Measurements from ENCODE around the gene TMPRSS3. TPM values are rescaled to one million over a fixed set of nuclear protein-coding genes. Genes with fewer than 3 reads are reported as not detected.

The TMPRSS3 gene
- total RNA-seq, 2 donors from 2014 or later = 0.27 to 0.34 TPM

- H3K27me3 ChIP-seq (replicated peaks; ENCODE audit: insufficient read depth) = no peaks in the 10 kb centered on the region
- TF ChIP-seq POLR2AphosphoS5 (IDR thresholded peaks at IDR 0.05) (no peak), POLR2A (IDR thresholded peaks at IDR 0.05) (no peak)
- TF ChIP-seq, protein P1, sequence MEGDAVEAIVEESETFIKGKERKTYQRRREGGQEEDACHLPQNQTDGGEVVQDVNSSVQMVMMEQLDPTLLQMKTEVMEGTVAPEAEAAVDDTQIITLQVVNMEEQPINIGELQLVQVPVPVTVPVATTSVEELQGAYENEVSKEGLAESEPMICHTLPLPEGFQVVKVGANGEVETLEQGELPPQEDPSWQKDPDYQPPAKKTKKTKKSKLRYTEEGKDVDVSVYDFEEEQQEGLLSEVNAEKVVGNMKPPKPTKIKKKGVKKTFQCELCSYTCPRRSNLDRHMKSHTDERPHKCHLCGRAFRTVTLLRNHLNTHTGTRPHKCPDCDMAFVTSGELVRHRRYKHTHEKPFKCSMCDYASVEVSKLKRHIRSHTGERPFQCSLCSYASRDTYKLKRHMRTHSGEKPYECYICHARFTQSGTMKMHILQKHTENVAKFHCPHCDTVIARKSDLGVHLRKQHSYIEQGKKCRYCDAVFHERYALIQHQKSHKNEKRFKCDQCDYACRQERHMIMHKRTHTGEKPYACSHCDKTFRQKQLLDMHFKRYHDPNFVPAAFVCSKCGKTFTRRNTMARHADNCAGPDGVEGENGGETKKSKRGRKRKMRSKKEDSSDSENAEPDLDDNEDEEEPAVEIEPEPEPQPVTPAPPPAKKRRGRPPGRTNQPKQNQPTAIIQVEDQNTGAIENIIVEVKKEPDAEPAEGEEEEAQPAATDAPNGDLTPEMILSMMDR (IDR thresholded peaks at IDR 0.05) = no peak
- WGBS = 94% methylated on average over 2 of the region's 2 CpGs
- no peaks in the 10 kb centered on the region for H3K36me3 ChIP-seq
- intact Hi-C loops (cut with DNase I) = no loop called here
- no peaks in the 10 kb centered on the region for H3K9me3 ChIP-seq
- H3K4me1 ChIP-seq (replicated peaks) = no peaks in the 10 kb centered on the region
- H3K27ac ChIP-seq = no peak overlapping the region
- no peak overlapping the region for H3K4me3 ChIP-seq
- DNase-seq (ENCODE audit: low spot score) = no peak
Observed at GRCh38 chr21:42384989-42385388, 10.9 kb downstream of the TMPRSS3 start.

- TF ChIP-seq POLR2A (IDR thresholded peaks at IDR 0.05) (no peak), POLR2AphosphoS5 (IDR thresholded peaks at IDR 0.05) (no peak)
- TF ChIP-seq, protein P1 (IDR thresholded peaks at IDR 0.05) = no peak
- no peak overlapping the region for H3K27ac ChIP-seq
- no peaks in the 10 kb centered on the region for H3K36me3 ChIP-seq
- WGBS = 64% methylated on average over 8 of the region's 8 CpGs
- no peaks in the 10 kb centered on the region for H3K9me3 ChIP-seq
- intact Hi-C loops (cut with DNase I) = no loop called here
- H3K4me3 ChIP-seq = no peak overlapping the region
- H3K4me1 ChIP-seq (replicated peaks) = no peaks in the 10 kb centered on the region
- no peak for DNase-seq (ENCODE audit: low spot score)
- H3K27me3 ChIP-seq (replicated peaks; ENCODE audit: insufficient read depth) = no peaks in the 10 kb centered on the region
Observed at GRCh38 chr21:42384156-42384945, 11.5 kb downstream of the TMPRSS3 start.

GRCh38 chr21:42383331-42383730, 12.5 kb downstream of the TMPRSS3 start:
- TF ChIP-seq, protein P1 (IDR thresholded peaks at IDR 0.05) = no peak
- TF ChIP-seq POLR2AphosphoS5 (IDR thresholded peaks at IDR 0.05) (no peak), POLR2A (IDR thresholded peaks at IDR 0.05) (no peak)
- WGBS = 80% methylated on average over 6 of the region's 6 CpGs
- DNase-seq (ENCODE audit: low spot score) = no peak
- H3K4me1 ChIP-seq (replicated peaks) = no peaks in the 10 kb centered on the region
- H3K4me3 ChIP-seq = no peak overlapping the region
- no peaks in the 10 kb centered on the region for H3K9me3 ChIP-seq
- H3K36me3 ChIP-seq = no peaks in the 10 kb centered on the region
- no peak overlapping the region for H3K27ac ChIP-seq
- intact Hi-C loops (cut with DNase I) = no loop called here
- no peaks in the 10 kb centered on the region for H3K27me3 ChIP-seq (replicated peaks; ENCODE audit: insufficient read depth)

DNA sequence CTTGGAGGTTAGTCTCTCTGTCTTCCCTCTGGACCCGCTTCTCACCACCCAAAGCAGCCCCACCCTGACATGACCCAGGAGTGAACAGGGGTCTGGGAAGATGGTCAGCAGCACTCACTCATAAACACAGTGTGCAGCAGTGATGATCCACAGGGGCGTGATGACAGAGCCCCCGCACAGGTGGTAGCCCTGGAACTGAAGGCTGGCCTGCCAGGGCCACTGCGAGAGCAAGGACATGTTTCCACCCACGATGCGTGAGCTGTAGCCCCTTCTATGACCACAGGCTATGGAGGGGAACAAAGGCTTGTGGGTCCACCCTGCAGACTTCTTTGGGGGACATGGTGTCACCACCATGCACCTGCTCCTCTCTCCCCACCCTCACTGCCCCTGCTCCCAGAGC, 12.9 kb downstream of the TMPRSS3 start:
- DNase-seq (ENCODE audit: low spot score) = no peak
- Histone ChIP-seq H3K4me3 (no peak overlapping the region), H3K36me3 (no peaks in the 10 kb centered on the region), H3K27ac (no peak overlapping the region), H3K9me3 (no peaks in the 10 kb centered on the region), H3K27me3 (replicated peaks; ENCODE audit: insufficient read depth) (no peaks in the 10 kb centered on the region), H3K4me1 (replicated peaks) (no peaks in the 10 kb centered on the region)
- 100% methylated on average over 6 of the region's 6 CpGs for WGBS
- intact Hi-C loops (cut with DNase I) = no loop called here
- TF ChIP-seq, protein P1 (IDR thresholded peaks at IDR 0.05) = no peak
- no peak for TF ChIP-seq POLR2A (IDR thresholded peaks at IDR 0.05)
- TF ChIP-seq POLR2AphosphoS5 (IDR thresholded peaks at IDR 0.05) = no peak
